SHP77 treated with DMSO at 0.1 percent for 48 hours (cell line): ENCODE data around the gene CDH16.

Source experiments
- DNase-seq: peaks from one replicate; lab custom pipeline; 2025; lab: John Stamatoyannopoulos, UW

CDH16 gene

DNA sequence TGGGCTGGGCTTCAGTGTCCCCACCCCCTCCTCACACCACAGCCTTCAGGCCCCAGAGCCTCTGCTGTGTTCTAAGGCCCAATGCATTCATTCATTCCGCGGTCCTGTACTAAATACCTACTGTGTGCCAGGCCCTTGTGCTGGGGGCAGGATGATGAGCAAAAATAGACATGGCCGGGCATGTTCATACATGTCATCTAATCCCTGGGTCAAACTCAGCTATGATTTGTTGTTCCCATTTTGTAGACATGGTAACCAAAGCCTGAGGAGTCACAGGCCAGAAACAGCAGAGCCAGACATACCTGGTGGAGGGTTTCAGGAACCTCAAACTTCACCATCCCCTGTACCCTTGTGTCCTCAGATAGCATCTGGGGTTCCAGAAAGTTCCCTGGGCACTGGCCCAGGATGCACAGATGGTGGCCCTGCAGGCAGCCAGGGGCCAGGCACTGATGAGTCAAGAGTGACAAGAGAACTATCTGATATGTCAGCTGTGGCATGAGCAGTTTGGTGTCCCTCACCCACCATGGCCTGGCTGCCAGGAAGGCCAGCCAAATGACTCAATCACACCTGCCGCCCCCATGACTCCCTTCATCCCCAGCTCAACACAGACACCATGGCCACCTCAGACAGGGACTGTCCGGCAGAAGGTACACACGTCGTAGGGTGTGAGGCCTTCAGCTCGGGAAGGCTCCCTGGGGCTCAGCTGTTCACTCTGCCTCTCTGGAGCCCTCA, 9.4 kb upstream of the CDH16 start:
- no peak for DNase-seq

DNA sequence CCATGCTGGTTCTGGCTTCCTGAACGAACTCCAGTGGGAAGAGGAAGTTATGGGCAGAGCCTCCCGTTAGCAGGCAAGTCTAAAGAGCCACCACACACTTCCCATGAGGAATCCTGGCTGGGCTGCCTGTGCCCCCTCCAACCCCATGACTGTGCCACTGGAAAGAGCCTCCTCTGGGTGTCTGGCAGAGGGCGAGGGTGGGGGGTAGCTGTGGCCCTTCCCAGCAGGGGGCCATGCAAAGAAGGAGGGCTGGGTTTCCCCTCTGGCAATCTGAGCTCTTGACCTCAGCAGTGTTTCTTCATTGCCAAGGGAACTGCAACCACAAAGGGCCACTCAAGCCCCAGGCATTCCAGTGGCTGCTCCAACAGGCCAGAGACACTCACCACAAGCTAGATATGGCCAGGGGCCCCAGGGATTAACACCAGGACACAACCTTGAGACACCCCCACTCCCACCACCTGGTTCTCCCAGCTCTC, 8.3 kb upstream of the CDH16 start:
- DNase-seq = no peak

DNA sequence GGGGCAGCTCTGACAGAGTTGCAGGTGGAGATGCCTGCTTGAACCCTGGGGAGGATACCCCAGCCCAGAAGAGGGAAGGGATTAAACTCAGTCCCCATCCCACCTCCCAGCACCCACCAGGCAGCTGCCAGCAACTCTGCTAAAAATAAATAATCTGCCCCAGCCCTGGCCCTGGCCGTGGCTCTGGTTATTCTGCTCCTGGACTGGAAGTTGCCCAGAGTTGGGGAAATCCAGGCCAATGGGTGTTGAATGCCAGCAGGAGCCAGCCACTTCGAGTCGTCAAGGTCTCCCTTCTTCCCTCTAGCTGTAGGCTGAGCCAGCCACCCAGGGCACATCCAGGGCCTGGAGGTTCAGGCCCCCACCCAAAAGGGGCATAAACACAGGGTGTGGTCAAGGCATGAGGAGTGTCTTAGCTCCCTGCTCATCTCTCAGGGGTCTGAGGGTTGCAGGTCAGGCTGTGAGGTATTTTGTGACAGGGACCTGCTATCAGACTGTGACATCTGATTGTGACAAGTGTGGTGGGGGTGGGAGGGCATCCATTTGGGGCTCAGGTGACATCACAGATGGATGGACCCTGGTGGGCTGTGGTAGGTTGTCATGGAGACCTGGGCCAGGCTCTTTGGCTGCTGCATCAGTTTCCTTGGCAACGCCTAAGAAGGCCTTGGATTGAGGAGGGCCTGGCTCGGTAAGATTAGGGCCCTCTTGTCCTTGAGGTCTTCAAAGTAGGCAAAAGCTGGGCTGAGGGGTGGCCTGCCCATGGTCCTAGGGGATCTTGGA, 7.7 kb upstream of the CDH16 start:
- no peak for DNase-seq

GRCh38 chr16:66925322-66925840, 6.7 kb upstream of the CDH16 start, which contains the start of gene RRAD:
TSS of gene RRAD (minus strand) at chr16:66925535. CDS start at chr16:66925179, 356 bp downstream.
- no peak for DNase-seq

GRCh38 chr16:66924527-66925321, 6.0 kb upstream of the CDH16 start:
- DNase-seq = no peak

DNA sequence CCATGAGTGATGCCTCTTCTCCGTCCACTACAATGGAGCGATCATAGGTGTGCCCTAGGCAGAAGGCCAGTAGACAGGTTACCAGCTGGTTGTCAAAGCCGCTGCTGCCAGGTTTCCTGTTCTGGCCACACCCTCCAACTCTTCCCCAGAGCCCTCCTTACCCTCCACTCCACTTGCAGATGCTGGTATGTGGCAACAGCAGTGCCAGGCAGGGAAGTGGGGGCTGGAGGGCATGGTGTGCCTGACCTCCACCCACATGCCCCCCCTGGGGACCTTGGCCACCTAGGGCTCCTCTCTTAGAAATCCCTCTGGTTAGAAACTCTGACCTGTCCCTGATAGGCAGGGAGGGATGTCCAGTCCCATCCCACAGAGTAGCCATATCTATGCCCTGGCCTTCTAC, 5.2 kb upstream of the CDH16 start:
- DNase-seq = no peak

DNA sequence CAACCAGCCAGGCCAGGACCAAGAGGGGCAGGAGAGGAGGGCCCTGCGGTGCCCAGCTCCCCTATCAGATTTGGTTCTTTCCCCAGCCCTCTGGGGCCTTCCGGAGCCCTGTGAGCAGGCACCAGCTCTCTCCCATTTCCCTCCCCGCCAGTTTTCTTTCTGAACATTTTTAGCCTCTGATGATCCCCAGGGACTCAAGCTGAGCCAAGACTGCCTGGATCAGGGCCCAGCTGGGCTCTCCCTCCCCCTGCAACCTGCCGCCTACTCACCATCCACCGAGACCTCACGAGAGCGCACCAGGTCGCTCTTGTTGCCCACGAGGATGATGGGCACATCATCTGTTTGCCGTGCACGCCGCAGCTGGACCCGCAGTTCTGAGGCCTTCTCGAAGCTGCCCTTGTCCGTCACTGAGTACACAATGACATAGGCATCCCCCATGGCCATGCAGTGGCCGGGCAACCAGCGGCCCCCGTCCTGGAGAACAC, 4.6 kb upstream of the CDH16 start:
- DNase-seq = no peak

- no peak for DNase-seq
Observed at GRCh38 chr16:66921729-66922450, 3.2 kb upstream of the CDH16 start.

- DNase-seq = no peak
Observed at GRCh38 chr16:66920924-66921680, 2.4 kb upstream of the CDH16 start.

DNA sequence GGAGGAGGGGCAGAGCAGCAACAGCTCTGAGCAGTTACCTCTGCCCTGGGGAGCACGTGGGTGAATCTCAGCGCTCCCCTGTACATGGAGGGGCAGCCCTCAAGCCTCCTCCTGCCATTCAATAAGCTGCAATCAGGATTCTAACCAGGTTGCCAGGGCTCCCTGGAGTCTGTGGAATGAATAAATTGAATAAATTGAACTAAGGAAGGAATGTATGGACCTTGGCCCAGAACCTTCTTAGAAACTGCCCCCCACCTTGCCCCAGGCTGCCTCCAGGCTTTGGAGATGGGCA, 1.6 kb upstream of the CDH16 start:
- no peak for DNase-seq

DNA sequence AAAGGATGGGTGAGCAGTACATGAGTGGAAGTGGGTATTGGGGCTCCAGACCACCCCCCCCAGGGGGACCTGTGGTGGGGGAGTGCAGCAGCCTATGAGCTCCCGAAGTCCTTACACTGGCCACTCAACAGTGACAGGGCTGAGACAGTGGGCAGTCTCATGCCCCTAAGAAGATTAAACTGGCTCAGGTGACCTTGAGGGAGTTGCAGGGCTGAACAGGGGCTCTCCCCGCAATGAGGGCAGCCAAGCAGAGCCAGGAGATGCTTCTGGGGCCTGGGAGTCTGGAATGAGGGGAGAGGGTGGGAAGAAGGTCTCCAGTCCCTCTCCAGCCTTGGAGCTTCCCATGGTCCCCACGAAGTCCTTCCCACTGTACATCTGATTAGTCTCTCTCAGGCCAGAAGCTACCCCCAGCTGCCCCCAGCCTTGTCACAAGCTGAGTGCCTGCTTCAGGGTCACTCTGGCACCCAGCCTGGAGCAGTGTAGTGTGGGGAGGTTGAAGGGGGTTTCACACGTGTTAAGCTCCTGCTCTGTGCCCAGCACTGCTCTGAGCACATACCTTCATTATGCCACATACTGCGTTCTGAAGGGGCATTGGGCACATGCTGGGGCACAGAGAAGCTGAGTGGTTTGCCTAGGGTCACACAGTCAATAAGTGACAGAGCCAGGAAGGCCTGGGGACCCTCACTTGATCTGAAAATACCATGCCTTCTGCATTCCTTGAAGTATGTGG, 1.0 kb upstream of the CDH16 start:
- DNase-seq = no peak

- no peak for DNase-seq
Observed at GRCh38 chr16:66918355-66918754, 330 bp downstream of the CDH16 start.

GRCh38 chr16:66917741-66918140, 944 bp downstream of the CDH16 start:
- no peak for DNase-seq

- no peak for DNase-seq
Observed at GRCh38 chr16:66916518-66916917, 2.2 kb downstream of the CDH16 start.

DNA sequence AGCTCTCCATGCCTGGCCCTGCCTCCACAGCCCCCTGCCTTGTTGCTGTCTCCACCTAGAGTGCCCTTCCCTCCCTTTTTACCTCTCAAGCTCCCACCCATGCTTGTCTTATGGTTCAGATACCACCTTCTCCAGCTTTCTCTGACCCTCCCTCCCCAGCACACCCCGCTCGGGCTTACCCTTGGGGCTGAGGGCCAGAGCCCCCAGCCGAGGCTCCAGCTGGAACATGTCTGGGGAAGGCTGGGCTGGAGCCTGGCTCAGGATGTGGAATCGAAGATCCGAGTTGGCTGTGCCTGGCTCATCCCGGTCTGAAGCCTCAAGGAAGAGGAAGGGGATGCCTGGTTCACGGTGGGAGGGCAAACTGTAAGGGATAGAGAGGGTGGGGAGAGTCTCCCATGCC, 3.6 kb downstream of the CDH16 start:
- no peak for DNase-seq

DNA sequence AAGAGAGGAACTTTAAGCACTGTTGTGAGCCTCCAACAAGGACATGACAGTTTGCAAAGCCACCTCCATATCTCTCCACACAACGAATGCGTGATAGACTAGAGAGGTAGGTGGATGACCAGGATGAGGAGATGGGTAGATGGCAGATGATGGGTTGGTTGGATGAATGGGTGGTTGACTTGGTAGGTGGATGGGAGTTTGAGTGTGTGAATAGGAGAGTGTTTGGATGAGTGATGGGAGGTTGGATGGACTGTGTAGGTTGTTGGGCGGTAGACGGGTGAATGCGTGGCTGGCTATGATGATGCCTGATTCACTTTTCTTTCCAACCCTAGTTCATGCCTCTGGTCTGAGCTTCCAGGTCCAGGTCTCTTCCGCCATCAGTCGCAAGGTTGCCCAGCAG, 4.1 kb downstream of the CDH16 start:
- no peak for DNase-seq

GRCh38 chr16:66913711-66914110, 5.0 kb downstream of the CDH16 start:
- DNase-seq = no peak

GRCh38 chr16:66913081-66913480, 5.6 kb downstream of the CDH16 start:
- DNase-seq = no peak

GRCh38 chr16:66911801-66912200, 6.9 kb downstream of the CDH16 start:
- no peak for DNase-seq

DNA sequence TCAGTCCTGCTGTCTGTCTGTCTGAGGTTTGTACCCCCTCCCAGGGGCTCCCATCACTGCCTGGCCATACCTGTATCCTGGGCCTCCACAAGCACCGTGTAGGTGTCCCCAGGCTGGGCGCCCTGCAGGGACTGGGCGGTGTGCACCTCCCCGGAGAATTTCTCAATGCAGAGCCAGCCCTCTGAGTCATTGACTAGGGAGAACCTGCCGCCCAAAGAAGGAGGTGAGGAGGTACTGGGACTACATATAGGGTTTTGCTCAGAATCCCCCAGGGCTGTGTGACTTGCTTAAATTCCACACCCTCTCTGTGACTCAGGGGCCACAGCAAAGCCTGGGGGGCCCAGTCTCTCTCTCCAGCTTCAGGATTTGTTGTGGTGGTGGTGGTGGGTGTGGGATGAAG, 7.6 kb downstream of the CDH16 start:
- DNase-seq = no peak
